ENCODE measurements around the gene EPB41. TPM values are rescaled to one million over a fixed set of nuclear protein-coding genes. Genes with fewer than 3 reads are reported as not detected.

The EPB41 gene
- total and polyA plus RNA-seq, 9 of the 15 experiments (the other 6 are each of a cell fraction or from before 2014, with no cell fraction given), result 3.7 to 213 (median 141) TPM

GRCh38 chr1:28894785-28895184 lies 19.6 kb upstream of the EPB41 start:
- CTCF ChIA-PET (ENCODE audit: low intra/inter-chr PET ratio), result interaction anchor here (2.4 kb wide), 1 partner anchor 139 kb away, joined by 9 read pairs; no protein-coding TSS in a partner anchor

GRCh38 chr1:28895896-28896608 lies 18.3 kb upstream of the EPB41 start:
- BruUV-seq (replicated peaks), result no TSS peak
- peaks cover 95% of the 10 kb centered on the region for H3K79me2 ChIP-seq (ENCODE audit: control insufficient read depth, insufficient read depth, low read length)
- TF ChIP-seq ZNF431 (CRISPR knock-in tag; IDR thresholded peaks at IDR 0.05) (no peak), CSDE1 (IDR thresholded peaks at IDR 0.05) (no peak), RBM17 (IDR thresholded peaks at IDR 0.05; ENCODE audit: borderline replicate concordance, low read depth, low read length) (no peak), CREM (IDR thresholded peaks at IDR 0.05; ENCODE audit: low read depth) (no peak), ADNP (tag; IDR thresholded peaks at IDR 0.05) (0 out of 2 replicates have a peak, but pooled peaks have one; percentile 68), ELK1 (CRISPR knock-in tag; IDR thresholded peaks at IDR 0.05) (no peak), BCOR (IDR thresholded peaks at IDR 0.05) (peak; percentile 76), GMEB1 (CRISPR knock-in tag; IDR thresholded peaks at IDR 0.05) (no peak), KDM1A (IDR thresholded peaks at IDR 0.05) (peak; percentile 25 to 55; a peak in 2 of 4 replicates)

More at GRCh38 chr1:28894785-28895184, 19.6 kb upstream of the EPB41 start:
- FAIRE-seq (no peak), ATAC-seq (no peak), DNase-seq (ENCODE audit: extremely low read depth in 1 of 4, low spot score in 3 of 4) (peak in 1 of 4 experiments; percentile 3)
- POLR2A ChIA-PET, result interaction anchor here (0.6 to 2.2 kb wide), 5 partner anchors 8 to 313 kb away, joined by 3 to 15 read pairs (median 5); no protein-coding TSS in a partner anchor
- peaks cover 17% of the 10 kb centered on the region for H3K9me1 ChIP-seq (ENCODE audit: control insufficient read depth, insufficient read depth, low read length)
- intact Hi-C loops (cut with micrococcal nuclease), result no loop called here
- H3K4me2 ChIP-seq (ENCODE audit: insufficient read depth, low read length), result no peak overlapping the region
- peaks cover 57% of the 10 kb centered on the region for H4K20me1 ChIP-seq (replicated peaks; ENCODE audit: control insufficient read depth, insufficient read depth, low read length)
- H3K79me2 ChIP-seq (ENCODE audit: control insufficient read depth, insufficient read depth, low read length), result peaks cover 96% of the 10 kb centered on the region
- peaks cover 41 to 45% of the 10 kb centered on the region in 2 experiments for H3K4me1 ChIP-seq (replicated peaks in 1 of 2; ENCODE audit: control insufficient read depth in 2 of 2, insufficient read depth in 2 of 2, low read length in 2 of 2)
- TF ChIP-seq MXD1 (CRISPR knock-in tag; IDR thresholded peaks at IDR 0.05; ENCODE audit: borderline replicate concordance, poor library complexity, severe bottlenecking) (no peak), PHTF2 (CRISPR knock-in tag; IDR thresholded peaks at IDR 0.05) (no peak), SPI1 (IDR thresholded peaks at IDR 0.05; ENCODE audit: borderline replicate concordance, low read depth, low read length) (0 out of 2 replicates have a peak, but pooled peaks have one; percentile 2)
- no peaks in the 10 kb centered on the region for H3K27me3 ChIP-seq (ENCODE audit: control insufficient read depth in 2 of 2, insufficient read depth in 2 of 2, low read length in 2 of 2)
- no peaks in the 10 kb centered on the region for H3K9me3 ChIP-seq (replicated peaks; ENCODE audit: control insufficient read depth, insufficient read depth, low read depth, low read length)
- 82% methylated on average over 2 of the region's 2 CpGs for WGBS (ENCODE audit: insufficient coverage, low coverage, missing lambda C conversion rate)
- no peak overlapping the region for H3K4me3 ChIP-seq
- H2AFZ ChIP-seq (ENCODE audit: low read depth, low read length), result no peak overlapping the region
- H3K36me3 ChIP-seq (ENCODE audit: control insufficient read depth, insufficient read depth, low read length), result peaks cover 88% of the 10 kb centered on the region
- in situ Hi-C loops (cut with MboI), result no loop called here
- no TSS peak for BruUV-seq (replicated peaks)
- peak overlapping the region in 1 of 2 experiments; percentile 37; a peak in 1 of 4 replicates for H3K9ac ChIP-seq (ENCODE audit: insufficient read depth in 1 of 2, low read depth in 2 of 2, low read length in 2 of 2)
- no peak overlapping the region for H3K27ac ChIP-seq (ENCODE audit: extremely low read depth, low read depth, low read length)

More at GRCh38 chr1:28895896-28896608, 18.3 kb upstream of the EPB41 start:
- in situ Hi-C loops (cut with MboI) (no loop called here), intact Hi-C loops (cut with micrococcal nuclease) (no loop called here)
- peaks cover 13% of the 10 kb centered on the region for H3K9me1 ChIP-seq (ENCODE audit: control insufficient read depth, insufficient read depth, low read length)
- peaks cover 86% of the 10 kb centered on the region for H3K36me3 ChIP-seq (ENCODE audit: control insufficient read depth, insufficient read depth, low read length)
- peaks cover 32 to 37% of the 10 kb centered on the region in 2 experiments for H3K4me1 ChIP-seq (replicated peaks in 1 of 2; ENCODE audit: control insufficient read depth in 2 of 2, insufficient read depth in 2 of 2, low read length in 2 of 2)
- ChIA-PET CTCF (ENCODE audit: low intra/inter-chr PET ratio) (no interaction called here), POLR2A (interaction anchor here (0.8 to 1.2 kb wide), 3 partner anchors 11 to 136 kb away, joined by 3 to 4 read pairs (median 3); no protein-coding TSS in a partner anchor)
- H3K4me2 ChIP-seq (ENCODE audit: insufficient read depth, low read length), result no peak overlapping the region
- H2AFZ ChIP-seq (ENCODE audit: low read depth, low read length), result no peak overlapping the region
- ATAC-seq, result no peak
- H3K27me3 ChIP-seq (ENCODE audit: control insufficient read depth in 2 of 2, insufficient read depth in 2 of 2, low read length in 2 of 2), result no peaks in the 10 kb centered on the region
- 89% methylated on average over 4 of the region's 4 CpGs for WGBS (ENCODE audit: insufficient coverage, low coverage, missing lambda C conversion rate)
- DNase-seq (ENCODE audit: extremely low read depth in 1 of 4, low spot score in 3 of 4), result no peak
- H3K9me3 ChIP-seq (replicated peaks; ENCODE audit: control insufficient read depth, insufficient read depth, low read depth, low read length), result no peaks in the 10 kb centered on the region
- H4K20me1 ChIP-seq (replicated peaks; ENCODE audit: control insufficient read depth, insufficient read depth, low read length), result peaks cover 47% of the 10 kb centered on the region
- peak overlapping the region in 1 of 2 experiments; percentile 50; a peak in 1 of 4 replicates for H3K9ac ChIP-seq (ENCODE audit: insufficient read depth in 1 of 2, low read depth in 2 of 2, low read length in 2 of 2)
- no peak for FAIRE-seq
- H3K27ac ChIP-seq (ENCODE audit: extremely low read depth, low read depth, low read length), result no peak overlapping the region; the same call in 2 of the 3 replicates
- H3K4me3 ChIP-seq, result no peak overlapping the region
